H54 (cell line): ENCODE measurements around the gene ARID4A.
"Not testable (repeated sequence)": the region's sequence is repeated elsewhere in the genome, so short reads cannot be mapped to it uniquely, and the experiment has no call there.

Experiments used
- DNase-seq: peaks from one replicate; pipeline ENCODE4 v3.0.0; 2011; ENCODE audit warnings: low spot score, mixed read lengths; ENCODE audit not compliant: insufficient read length
- FAIRE-seq: peaks from 3 replicates; lab custom pipeline; 2011; peaks lifted over from hg19 to GRCh38; lab: Jason Lieb, UNC
- POLR2A ChIP-seq: IDR thresholded peaks from 2 replicates; pipeline ENCODE4 v1.6.1; 2011; ENCODE audit warnings: low read depth, mild to moderate bottlenecking, low read length

ARID4A gene

GRCh38 chr14:58353516-58354299 is 55.4 kb downstream of the ARID4A start:
- FAIRE-seq (no peak), DNase-seq (no peak)
- no peak for TF ChIP-seq POLR2A

- DNase-seq, result no peak
- no peak for FAIRE-seq
- no peak for TF ChIP-seq POLR2A
Observed at GRCh38 chr14:58354808-58355207, 56.5 kb downstream of the ARID4A start.

- FAIRE-seq, result no peak
- no peak for TF ChIP-seq POLR2A
- no peak for DNase-seq
Observed at GRCh38 chr14:58356268-58356667, 57.9 kb downstream of the ARID4A start.

GRCh38 chr14:58362272-58362671 is 63.9 kb downstream of the ARID4A start:
- FAIRE-seq, DNase-seq: not testable (repeated sequence)

- no peak for TF ChIP-seq POLR2A
- FAIRE-seq (peak; percentile 55), DNase-seq (no peak)
Observed at GRCh38 chr14:58362798-58363412, 64.5 kb downstream of the ARID4A start.

GRCh38 chr14:58364316-58364715 is 66.0 kb downstream of the ARID4A start:
- FAIRE-seq (no peak), DNase-seq (no peak)
- no peak for TF ChIP-seq POLR2A

- no peak for TF ChIP-seq POLR2A
- no peak for DNase-seq
- FAIRE-seq, result no peak
Observed at GRCh38 chr14:58367296-58367695, 68.9 kb downstream of the ARID4A start.

- TF ChIP-seq POLR2A, result no peak
- DNase-seq, result no peak
- FAIRE-seq, result no peak
Observed at GRCh38 chr14:58368956-58369355, 70.6 kb downstream of the ARID4A start.

- FAIRE-seq (no peak), DNase-seq (no peak)
- TF ChIP-seq POLR2A, result no peak
Observed at GRCh38 chr14:58376791-58377190, 78.4 kb downstream of the ARID4A start.

GRCh38 chr14:58390830-58391229 is 92.5 kb downstream of the ARID4A start:
- no peak for TF ChIP-seq POLR2A
- DNase-seq, result no peak
- no peak for FAIRE-seq

GRCh38 chr14:58395562-58395811 is 97.1 kb downstream of the ARID4A start:
- no peak for TF ChIP-seq POLR2A
- FAIRE-seq, result no peak
- DNase-seq, result no peak

- FAIRE-seq (no peak), DNase-seq (peak; percentile 28)
- no peak for TF ChIP-seq POLR2A
Observed at GRCh38 chr14:58395812-58396788, 97.7 kb downstream of the ARID4A start, which contains the start of gene TOMM20L. TSS of gene TOMM20L (plus strand) at chr14:58395930. CDS start at chr14:58395958, 28 bp downstream.

GRCh38 chr14:58397156-58397555 is 98.8 kb downstream of the ARID4A start:
- FAIRE-seq (no peak), DNase-seq (no peak)
- TF ChIP-seq POLR2A, result no peak

GRCh38 chr14:58398495-58398894 is 100.1 kb downstream of the ARID4A start:
- no peak for TF ChIP-seq POLR2A
- no peak for FAIRE-seq
- no peak for DNase-seq
